Stimulated activated CD8-positive, alpha-beta memory T cell treated with anti-CD3 and anti-CD28 coated beads, Interleukin-15, amount 100 ng/mL, for 1 hour (primary cell): ENCODE data around the gene DOLK.

Experiments
- DNase-seq: peaks from one replicate; pipeline ENCODE4 v3.0.0-alpha.2; 2020; ENCODE audit warnings: low read depth

Gene DOLK

GRCh38 chr9:128906741-128907140 is 40.7 kb downstream of the DOLK start:
- DNase-seq, result no peak

DNA sequence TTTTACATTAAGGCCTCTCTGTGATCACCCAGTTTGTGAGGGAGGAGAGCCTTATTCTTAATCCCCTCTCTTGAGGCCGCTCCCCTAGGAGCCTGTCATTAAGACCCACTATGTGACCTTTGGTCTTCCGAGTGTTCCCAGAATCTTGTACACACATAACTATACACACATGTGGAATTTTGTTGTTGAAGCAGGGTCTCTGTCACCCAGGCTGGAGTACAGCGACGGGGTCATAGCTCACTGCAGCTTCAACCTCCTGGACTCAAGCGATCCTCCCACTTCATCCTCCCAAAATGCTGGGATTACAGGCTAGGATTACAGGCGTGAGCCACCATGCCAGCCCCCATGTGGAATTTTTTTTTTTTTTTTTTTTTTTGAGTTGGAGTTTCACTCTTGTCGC is 41.4 kb downstream of the DOLK start:
- no peak for DNase-seq

DNA sequence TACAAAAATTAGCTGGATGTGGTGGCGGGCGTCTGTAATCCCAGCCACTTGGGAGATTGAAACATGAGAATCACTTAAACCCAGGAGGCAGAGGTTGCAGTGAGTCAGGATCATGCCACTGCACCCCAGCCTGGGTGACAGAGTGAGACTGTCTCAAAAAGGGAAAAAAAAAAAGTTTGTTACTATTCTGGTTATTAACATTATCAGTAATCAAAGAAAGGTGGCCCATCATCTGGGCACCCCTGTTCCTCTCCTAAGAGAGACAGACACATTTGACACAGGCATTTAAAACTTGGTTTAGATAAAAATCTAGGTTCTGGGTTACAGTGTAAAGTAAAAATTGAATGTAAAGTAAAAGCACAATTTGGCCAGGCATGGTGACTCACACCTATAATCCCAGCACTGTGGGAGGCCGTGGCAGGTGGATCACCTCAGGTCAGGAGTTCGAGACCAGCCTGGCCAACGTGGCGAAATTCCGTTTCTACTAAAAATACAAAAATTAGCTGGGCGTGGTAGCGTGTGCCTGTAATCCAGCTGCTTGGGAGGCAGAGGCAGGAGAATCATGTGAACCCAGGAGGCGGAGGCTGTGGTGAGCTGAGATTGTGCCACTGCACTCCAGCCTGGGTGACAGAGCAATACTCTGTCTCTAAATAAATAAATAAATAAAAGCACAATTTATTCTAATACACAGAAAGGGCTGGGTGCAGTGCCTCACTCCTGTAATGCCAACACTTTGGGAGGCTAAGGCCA is 43.4 kb downstream of the DOLK start:
- DNase-seq, result no peak

DNA sequence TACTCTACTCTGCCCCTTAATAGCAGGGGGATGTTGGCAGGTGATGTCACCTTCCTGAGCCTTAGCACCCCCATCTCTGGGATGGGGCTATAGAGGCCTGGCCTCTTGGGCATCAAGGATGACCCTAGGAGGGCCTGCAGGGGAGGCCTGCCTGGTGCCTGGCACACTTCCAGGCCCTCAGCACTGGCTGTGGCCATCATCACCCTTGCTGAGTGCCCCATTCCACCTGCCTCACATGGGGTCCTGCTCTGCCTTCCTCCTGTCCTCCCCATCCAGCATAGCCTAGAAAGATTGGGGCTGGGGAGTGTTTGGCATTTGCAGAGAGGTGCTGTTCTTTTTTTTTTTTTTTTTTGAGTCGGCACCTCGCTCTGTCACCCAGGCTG is 44.3 kb downstream of the DOLK start:
- DNase-seq, result no peak

GRCh38 chr9:128902351-128903078 is 44.9 kb downstream of the DOLK start:
- peak; percentile 71 for DNase-seq

DNA sequence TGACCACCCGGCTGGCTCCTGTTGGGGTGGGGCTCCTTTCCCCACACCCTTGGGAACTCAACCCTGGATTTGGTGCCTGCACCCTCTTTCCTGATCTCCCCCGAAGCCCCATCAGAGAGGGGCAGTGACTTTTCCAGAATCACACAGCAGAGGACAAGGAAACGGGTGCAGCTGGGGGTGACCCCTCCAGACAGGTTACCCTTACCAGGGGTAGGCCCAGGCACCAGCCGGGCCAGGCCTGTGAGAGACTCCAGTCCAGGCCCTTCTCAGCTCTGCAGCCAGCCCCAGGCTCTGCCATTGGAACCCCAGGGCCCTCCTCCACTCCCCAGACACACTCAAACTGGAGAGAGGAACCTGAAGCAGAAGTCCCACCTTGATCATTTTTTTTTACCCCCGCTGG is 45.6 kb downstream of the DOLK start:
- no peak for DNase-seq

- DNase-seq, result no peak
Observed at GRCh38 chr9:128901379-128901778, 46.0 kb downstream of the DOLK start.

GRCh38 chr9:128899566-128900322 is 47.7 kb downstream of the DOLK start:
- no peak for DNase-seq

- DNase-seq, result no peak
Observed at GRCh38 chr9:128898845-128899565, 48.4 kb downstream of the DOLK start.

DNA sequence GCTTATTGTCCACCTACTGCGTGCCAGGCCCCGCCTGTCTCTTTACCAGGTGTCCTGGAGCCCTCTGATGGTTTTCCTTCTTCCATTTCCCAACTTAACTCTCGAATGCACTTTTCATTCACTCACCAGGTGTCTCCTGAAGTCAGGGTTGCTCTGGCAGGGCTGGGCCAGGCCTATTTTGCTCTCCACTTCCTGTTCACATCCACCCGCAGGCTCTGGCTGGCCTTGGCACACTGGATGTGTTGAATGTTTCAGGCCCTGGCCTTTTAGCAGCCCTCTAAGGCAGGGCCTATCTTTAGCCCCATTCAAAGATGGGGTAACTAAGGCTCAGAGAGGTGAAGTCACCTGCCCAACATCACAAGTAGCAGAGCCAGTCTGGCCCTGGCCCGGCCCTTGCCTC is 49.0 kb downstream of the DOLK start:
- no peak for DNase-seq

DNA sequence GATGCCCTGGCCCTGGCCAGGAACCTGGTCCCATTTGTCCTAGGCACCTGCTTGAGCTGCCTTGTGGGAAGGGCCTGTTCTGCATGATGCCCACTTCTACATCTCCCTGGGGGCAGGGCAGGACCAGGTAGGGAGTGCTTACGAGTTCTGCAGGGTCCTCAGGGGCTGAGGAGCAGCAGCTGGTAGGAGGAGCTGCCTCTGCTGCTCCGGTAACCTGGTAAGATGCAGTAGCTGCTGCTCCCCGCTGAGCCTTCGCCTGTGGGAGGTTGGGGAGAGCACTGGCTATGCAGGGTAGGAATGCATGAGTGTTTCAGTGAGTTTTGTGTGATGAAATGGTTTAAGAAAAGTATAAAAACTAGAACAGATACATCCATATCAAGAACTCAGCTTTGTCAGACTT is 51.8 kb downstream of the DOLK start:
- no peak for DNase-seq
